Heart left ventricle (tissue), 13 donors: ENCODE results near the gene PLEKHA6.

Experiments
- CTCF ChIP-seq, 12 donors: fragments of 200-600 bp; sonication (generic) in 4 of 12; IDR thresholded peaks; one replicate each; pipeline versions ENCODE4 v1.5.0 to v1.8.0; 2018 to 2022; ENCODE audit warnings: antibody characterized with exemption in 12 of 12, mild to moderate bottlenecking in 5 of 12
- POLR2A ChIP-seq, 2 donors: fragments of 450-650 bp; IDR thresholded peaks; one replicate each; pipeline ENCODE4 v1.6.1; 2017; ENCODE audit warnings: antibody characterized with exemption in 2 of 2, mild to moderate bottlenecking in 2 of 2, moderate library complexity in 2 of 2
- donor health status: ischemic (EF 13 %, LVEDD 7.1; RV severe dilation, severe dysfunction).
- donor health status: DM: no; HTN: yes; CAD: no.
- donor health status: DM: no; HTN: no; CAD: no.
- donor health status: ischemic (EF 25% LVEDD 6.9; RV normal size, moderate dysfunction).
- donor health status: ischemic (EF 25% LVEDD 5.7; RV mildly dilated, moderate dysfunction).
- donor health status: ischemic (EF 35%, LVEDD 5.7; RV mildly dilated, moderate dysfunction).
- donor health status: nonischemic (EF 11% LVEDD 7.7; RV severe dilation, severe dysfunction).
- donor health status: DM: yes; HTN: yes; CAD: no.
- donor health status: PGD.
- donor health status: ischemic (EF 29% LVEDD 5.4; RV normal size, mild dysfunction).
- donor health status: nonischemic (EF 23%, LVEDD 6.1; RV moderate dilation, normal function).

GRCh38 chr1:204361781-204362180 is 2.1 kb upstream of the PLEKHA6 start:
- TF ChIP-seq CTCF (IDR thresholded peaks at IDR 0.05) (no peak), POLR2A (IDR thresholded peaks at IDR 0.05) (no peak)
